Endothelial cell of umbilical vein (primary cell): Measurements from ENCODE around the gene APLP2. TPM values are rescaled to one million over a fixed set of nuclear protein-coding genes. Genes with fewer than 3 reads are reported as not detected.

Source experiments
- BruUV-seq: library from RNA; stranded (reverse); fragments of 400-500 nt; replicated peaks from 2 replicates; lab custom pipeline; 2021; lab: Mats Ljungman, UMichigan
- CTCF ChIA-PET: fragments of 300-600, 350-600 bp; sonication (Branson Sonifier 250); formaldehyde crosslinking; loops from one replicate; lab custom pipeline; 2021; ENCODE audit warnings: antibody characterized with exemption, inconsistent platforms; lab: Charles Lee
- POLR2A ChIA-PET: fragments of 300-600, 350-600 bp; sonication (Branson Sonifier 250); formaldehyde crosslinking; loops from one replicate; lab custom pipeline; 2021; ENCODE audit warnings: antibody characterized with exemption, inconsistent platforms; lab: Charles Lee
- DNase-seq: peaks from one replicate; pipeline ENCODE4 v3.0.0-alpha.2; 2011; ENCODE audit warnings: low read depth, low spot score
- FAIRE-seq: peaks from 2 replicates; lab custom pipeline; 2011; peaks lifted over from hg19 to GRCh38; lab: Jason Lieb, UNC
- H2AFZ ChIP-seq: 2 replicates; pipeline ENCODE4 v1.6.0; 2012; ENCODE audit warnings: low read depth, low read length, control low read depth, inconsistent platforms
- H3K27ac ChIP-seq: 2 replicates; pipeline ENCODE4 v1.5.1; 2011; ENCODE audit warnings: low read depth, mild to moderate bottlenecking, control low read depth, low read length, moderate library complexity; ENCODE audit not compliant: insufficient read depth
- H3K27me3 ChIP-seq, 2 experiments: 2 replicates each; pipeline versions ENCODE4 v1.6.0 to v1.6.1; 2011; ENCODE audit warnings: low read length in 2 of 2, mixed read lengths in 1 of 2; ENCODE audit not compliant: control insufficient read depth in 2 of 2, insufficient read depth in 2 of 2
- H3K36me3 ChIP-seq, 2 experiments: 2 replicates in 1 of 2; 3 replicates in 1 of 2; pipeline ENCODE4 v1.5.1; 2011; ENCODE audit warnings: low read length in 2 of 2, mild to moderate bottlenecking in 1 of 2, moderate library complexity in 1 of 2; ENCODE audit not compliant: control insufficient read depth in 2 of 2, insufficient read depth in 2 of 2; ENCODE audit errors: extremely low read depth in 1 of 2
- H3K4me1 ChIP-seq: 3 replicates; pipeline ENCODE4 v1.5.1; 2011; ENCODE audit warnings: mild to moderate bottlenecking, low read length; ENCODE audit not compliant: control insufficient read depth, insufficient read depth; ENCODE audit errors: extremely low read depth
- H3K4me2 ChIP-seq: 2 replicates; pipeline ENCODE4 v1.6.1; 2011; ENCODE audit warnings: low read length, control low read depth, mixed read lengths; ENCODE audit not compliant: insufficient read depth
- H3K4me3 ChIP-seq, 3 experiments: fragments of 200-600 bp in 1 of 3; sonication (generic), shearing (Covaris generic) in 1 of 3; replicated peaks in 1 of 3; 2 replicates each; pipeline ENCODE4 v1.5.1; 2011 to 2016; ENCODE audit warnings: control low read depth in 3 of 3, low read length in 3 of 3, mild to moderate bottlenecking in 2 of 3, inconsistent platforms in 1 of 3, low read depth in 1 of 3, moderate library complexity in 1 of 3; ENCODE audit not compliant: insufficient read depth in 1 of 3
- H3K79me2 ChIP-seq: 2 replicates; pipeline ENCODE4 v1.6.0; 2012; ENCODE audit warnings: low read length, inconsistent platforms; ENCODE audit not compliant: control insufficient read depth, insufficient read depth
- H3K9ac ChIP-seq: replicated peaks from 2 replicates; pipeline ENCODE3; 2011; ENCODE audit warnings: low read length, control low read depth; ENCODE audit not compliant: insufficient read depth; ENCODE audit errors: extremely low read depth
- H3K9me1 ChIP-seq: replicated peaks from 3 replicates; pipeline ENCODE4 v1.6.0; 2011; ENCODE audit warnings: mild to moderate bottlenecking, low read length; ENCODE audit not compliant: control insufficient read depth, insufficient read depth; ENCODE audit errors: extremely low read depth
- H3K9me3 ChIP-seq: replicated peaks from 2 replicates; pipeline ENCODE4 v1.5.1; 2012; ENCODE audit warnings: low read length, inconsistent platforms; ENCODE audit not compliant: control insufficient read depth, insufficient read depth
- H4K20me1 ChIP-seq: replicated peaks from 2 replicates; pipeline ENCODE3; 2011; ENCODE audit warnings: mild to moderate bottlenecking, low read length; ENCODE audit not compliant: control insufficient read depth, insufficient read depth; ENCODE audit errors: extremely low read depth
- CTCF ChIP-seq, 2 donors: IDR thresholded peaks; 1 replicate in 1 of 2; 2 replicates in 1 of 2; pipeline ENCODE4 v1.5.1; 2011; ENCODE audit warnings: low read length in 2 of 2, mild to moderate bottlenecking in 2 of 2, moderate library complexity in 2 of 2, control low read depth in 1 of 2, inconsistent platforms in 1 of 2, low read depth in 1 of 2; ENCODE audit not compliant: insufficient read depth in 1 of 2; ENCODE audit errors: extremely low read depth in 1 of 2
- EZH2 ChIP-seq: IDR thresholded peaks from 2 replicates; pipeline ENCODE4 v1.6.1; 2012; ENCODE audit warnings: borderline replicate concordance, low read depth, mild to moderate bottlenecking, moderate library complexity, low read length, inconsistent platforms; ENCODE audit not compliant: severe bottlenecking
- FOS ChIP-seq: IDR thresholded peaks from 2 replicates; pipeline ENCODE4 v1.6.1; 2011; ENCODE audit warnings: mild to moderate bottlenecking, low read length, moderate library complexity, borderline replicate concordance; ENCODE audit not compliant: insufficient read depth
- GATA2 ChIP-seq: IDR thresholded peaks from 2 replicates; pipeline ENCODE4 v1.7.0; 2011; ENCODE audit warnings: low read depth, mild to moderate bottlenecking, moderate library complexity, mixed read lengths, low read length; ENCODE audit not compliant: insufficient read length, insufficient read depth
- JUN ChIP-seq: IDR thresholded peaks from 2 replicates; pipeline ENCODE4 v1.6.1; 2011; ENCODE audit warnings: borderline replicate concordance, low read depth; ENCODE audit not compliant: insufficient read length, insufficient read depth
- MAX ChIP-seq: IDR thresholded peaks from 2 replicates; pipeline ENCODE4 v1.6.1; 2011; ENCODE audit not compliant: insufficient read depth, insufficient read length
- MYC ChIP-seq: IDR thresholded peaks from one replicate; pipeline ENCODE4 v1.6.1; 2011; ENCODE audit warnings: mild to moderate bottlenecking, low read depth, low read length
- POLR2A ChIP-seq: IDR thresholded peaks from 2 replicates; pipeline ENCODE4 v1.6.1; 2012; ENCODE audit warnings: low read depth, mild to moderate bottlenecking, control low read depth, low read length
- POLR2AphosphoS5 ChIP-seq: IDR thresholded peaks from 2 replicates; pipeline ENCODE4 v1.6.1; 2012; ENCODE audit warnings: low read depth, mild to moderate bottlenecking, control low read depth, low read length, moderate library complexity; ENCODE audit not compliant: insufficient read depth
- dilution Hi-C: fragments of 300-500 bp; cut with MboI; formaldehyde crosslinking; loops from one replicate; pipeline ENCODE4 v1.15.0; 2019; ENCODE audit warnings: low sequenced_read_pairs; ENCODE audit not compliant: extremely low pct_ligation_motif_present
- intact Hi-C: fragments of 100-400 bp; cut with micrococcal nuclease; formaldehyde crosslinking; loops from one replicate; pipeline ENCODE4 v1.10.0; 2022
- polyA plus RNA-seq, 4 experiments: library from polyadenylated mRNA; depleted of rRNA in 3 of 4; stranded (reverse) in 3 of 4; unstranded in 1 of 4; fragments of >200 nt; gene quantifications; 2 replicates each; pipeline versions ENCODE4 v1.2.1 to v1.2.3, GENCODE V29; 2011 to 2012; ENCODE audit warnings: missing spikeins in 1 of 4
- total RNA-seq: library from RNA; stranded (reverse); gene quantifications from 2 replicates; pipeline ENCODE4 v1.2.3, GENCODE V29; 2021

APLP2 gene
- total and polyA plus RNA-seq, 2 donors (not counting 3 experiments of a cell fraction or from before 2014, with no cell fraction given): 493 to 543 TPM

- H3K9ac ChIP-seq: no peak overlapping the region
- POLR2A ChIA-PET: interaction anchor here (0.5 kb wide), 1 partner anchor 74 kb away, joined by 5 read pairs; the partner anchor contains the start of gene PRDM10
- no peak overlapping the region for H3K27ac ChIP-seq
- H3K27me3 ChIP-seq: no peaks in the 10 kb centered on the region
- H2AFZ ChIP-seq: no peak overlapping the region
- H3K9me1 ChIP-seq: peaks cover 3% of the 10 kb centered on the region
- dilution Hi-C loops (no loop called here), intact Hi-C loops (no loop called here)
- no peaks in the 10 kb centered on the region for H3K9me3 ChIP-seq
- no peak overlapping the region for H3K4me2 ChIP-seq
- CTCF ChIA-PET: interaction anchor here (0.7 to 4.1 kb wide), 8 partner anchors 10 to 154 kb away, joined by 3 to 19 read pairs (median 4); no protein-coding TSS in a partner anchor
- FAIRE-seq (no peak), DNase-seq (no peak)
- H4K20me1 ChIP-seq: peaks cover 6% of the 10 kb centered on the region
- BruUV-seq: no TSS peak
- TF ChIP-seq MYC (no peak), EZH2 (no peak), GATA2 (no peak), CTCF (IDR thresholded peaks at IDR 0.05; ENCODE audit: extremely low read depth in 1 of 2, insufficient read depth in 1 of 2, low read depth in 1 of 2, low read length in 2 of 2) (no peak), POLR2AphosphoS5 (no peak), JUN (no peak), POLR2A (no peak), FOS (no peak), MAX (no peak)
- no peak overlapping the region for H3K4me3 ChIP-seq
- no peaks in the 10 kb centered on the region for H3K36me3 ChIP-seq
- peaks cover 4% of the 10 kb centered on the region for H3K4me1 ChIP-seq
- H3K79me2 ChIP-seq: peaks cover 99% of the 10 kb centered on the region
These were observed 7.2 kb downstream of the APLP2 start for GRCh38 chr11:130076778-130077481.
